Measurements from ENCODE around the gene NXPE3.
A peak's percentile ranks its signal among the peaks of the same experiment; 100 is the strongest.

NXPE3 gene

GRCh38 chr3:101829437-101829830, 50.4 kb downstream of the NXPE3 start:
- no peak for FAIRE-seq

- FAIRE-seq: no peak
Measured at GRCh38 chr3:101829874-101830273, 50.9 kb downstream of the NXPE3 start.

GRCh38 chr3:101833446-101833974, 54.5 kb downstream of the NXPE3 start:
- FAIRE-seq: no peak

- no peak for FAIRE-seq
Measured at GRCh38 chr3:101835676-101836075, 56.7 kb downstream of the NXPE3 start.

- FAIRE-seq: no peak
Measured at GRCh38 chr3:101836160-101836559, 57.1 kb downstream of the NXPE3 start.

GRCh38 chr3:101836652-101837598, 57.9 kb downstream of the NXPE3 start:
- peak; percentile 51 for FAIRE-seq

- FAIRE-seq: no peak
Measured at GRCh38 chr3:101838691-101839090, 59.7 kb downstream of the NXPE3 start.

GRCh38 chr3:101840066-101840465, 61.1 kb downstream of the NXPE3 start:
- FAIRE-seq: no peak

GRCh38 chr3:101842245-101842934, 63.4 kb downstream of the NXPE3 start:
- FAIRE-seq: no peak

- FAIRE-seq: peak; percentile 43
Measured at GRCh38 chr3:101842935-101843330, 63.9 kb downstream of the NXPE3 start.

GRCh38 chr3:101845425-101845824, 66.4 kb downstream of the NXPE3 start:
- no peak for FAIRE-seq

- FAIRE-seq: no peak
Measured at GRCh38 chr3:101846709-101847108, 67.7 kb downstream of the NXPE3 start.

GRCh38 chr3:101847328-101847727, 68.3 kb downstream of the NXPE3 start:
- no peak for FAIRE-seq

- no peak for FAIRE-seq
Measured at GRCh38 chr3:101848326-101848725, 69.3 kb downstream of the NXPE3 start.

GRCh38 chr3:101848754-101849713, 70.0 kb downstream of the NXPE3 start, which contains the start of gene NFKBIZ:
Gene NFKBIZ, plus strand, starts transcription at chr3:101849514. Its CDS starts 115 bp downstream, at chr3:101849629.
- FAIRE-seq: no peak

- FAIRE-seq: no peak
Measured at GRCh38 chr3:101849714-101850245, 70.8 kb downstream of the NXPE3 start.

- no peak for FAIRE-seq
Measured at GRCh38 chr3:101850246-101851051, 71.4 kb downstream of the NXPE3 start.

- FAIRE-seq: peak; percentile 8
Measured at GRCh38 chr3:101851072-101851770, 72.2 kb downstream of the NXPE3 start.

GRCh38 chr3:101851850-101852714, 73.1 kb downstream of the NXPE3 start:
- FAIRE-seq: no peak

All from endometrium (tissue), 2 donors.